HepG2 (cell line): Measurements from ENCODE around the gene PSMC3IP. TPM values are rescaled to one million over a fixed set of nuclear protein-coding genes. Genes with fewer than 3 reads are reported as not detected.

ENCODE experiments used
- AGO1 ChIP-seq: fragments of 200-400 bp; formaldehyde crosslinking; IDR thresholded peaks from 2 replicates; pipeline ENCODE4 v1.6.1; 2017; ENCODE audit warnings: mild to moderate bottlenecking, low read depth, low read length, moderate library complexity; ENCODE audit not compliant: poor library complexity, severe bottlenecking
- BHLHE40 ChIP-seq: IDR thresholded peaks from 2 replicates; pipeline ENCODE4 v1.6.1; 2011; ENCODE audit warnings: low read length, improper control_type of control experiment
- BRF2 ChIP-seq: sonication (generic); formaldehyde crosslinking; IDR thresholded peaks from 2 replicates; pipeline ENCODE4 v1.8.1; 2022; ENCODE audit warnings: mild to moderate bottlenecking, missing genetic modification reagents
- CAMTA2 ChIP-seq: sonication (generic); formaldehyde crosslinking; IDR thresholded peaks from 2 replicates; pipeline ENCODE4 v1.4.0; 2020; ENCODE audit warnings: mild to moderate bottlenecking, missing genetic modification reagents, borderline replicate concordance
- CCAR2 ChIP-seq: fragments of 200-400 bp; formaldehyde crosslinking; optimal IDR thresholded peaks from 2 replicates; pipeline ENCODE3; 2018; ENCODE audit warnings: low read depth, mild to moderate bottlenecking, low read length, moderate library complexity
- FLYWCH1 ChIP-seq: sonication (generic); formaldehyde crosslinking; IDR thresholded peaks from 2 replicates; pipeline ENCODE4 v1.8.1; 2023; ENCODE audit warnings: mild to moderate bottlenecking, missing genetic modification reagents
- FOXA3 ChIP-seq: IDR thresholded peaks from 2 replicates; pipeline ENCODE4 v1.6.1; 2016; ENCODE audit warnings: missing genetic modification reagents, missing compliant biosample characterization
- JUND ChIP-seq: sonication (generic); formaldehyde crosslinking; IDR thresholded peaks from 2 replicates; pipeline ENCODE4 v1.8.0; 2022; ENCODE audit warnings: mild to moderate bottlenecking, missing genetic modification reagents
- KLF9 ChIP-seq: IDR thresholded peaks from 2 replicates; pipeline ENCODE4 v1.6.1; 2016; ENCODE audit warnings: low read depth
- MAX ChIP-seq: IDR thresholded peaks from 2 replicates; pipeline ENCODE4 v1.6.1; 2012; ENCODE audit warnings: inconsistent platforms
- NFYB ChIP-seq: sonication (generic); formaldehyde crosslinking; IDR thresholded peaks from 2 replicates; pipeline ENCODE4 v1.4.0; 2020; ENCODE audit warnings: missing genetic modification reagents
- NKX3-1 ChIP-seq: sonication (generic); formaldehyde crosslinking; IDR thresholded peaks from 2 replicates; pipeline ENCODE4 v1.5.0; 2020; ENCODE audit warnings: missing genetic modification reagents
- NPAS2 ChIP-seq: sonication (generic); formaldehyde crosslinking; IDR thresholded peaks from 2 replicates; pipeline ENCODE4 v1.8.0; 2022; ENCODE audit warnings: mild to moderate bottlenecking, missing genetic modification reagents, borderline replicate concordance
- PCBP1 ChIP-seq: fragments of 200-400 bp; formaldehyde crosslinking; IDR thresholded peaks from 2 replicates; pipeline ENCODE4 v1.6.1; 2017; ENCODE audit warnings: mild to moderate bottlenecking, low read depth, low read length, borderline replicate concordance
- POLR2AphosphoS2 ChIP-seq: IDR thresholded peaks from 2 replicates; pipeline ENCODE4 v1.6.1; 2011; ENCODE audit warnings: low read depth, low read length, improper control_type of control experiment
- PRDM4 ChIP-seq: sonication (generic); formaldehyde crosslinking; IDR thresholded peaks from 2 replicates; pipeline ENCODE4 v1.9.0; 2021; ENCODE audit warnings: missing genetic modification reagents, borderline replicate concordance
- RFXANK ChIP-seq: IDR thresholded peaks from 2 replicates; pipeline ENCODE4 v1.6.1; 2016
- SIN3B ChIP-seq: fragments of 150-350 bp; IDR thresholded peaks from 2 replicates; pipeline ENCODE4 v1.6.1; 2014; ENCODE audit warnings: low read length
- TCF7 ChIP-seq: sonication (generic); IDR thresholded peaks from 2 replicates; pipeline ENCODE4 v1.6.1; 2016; ENCODE audit warnings: antibody characterized with exemption, low read depth
- ZFP41 ChIP-seq: sonication (generic); formaldehyde crosslinking; IDR thresholded peaks from 2 replicates; pipeline ENCODE4 v1.4.0; 2020; ENCODE audit warnings: mild to moderate bottlenecking, missing genetic modification reagents, borderline replicate concordance
- ZKSCAN8 ChIP-seq: IDR thresholded peaks from 2 replicates; pipeline ENCODE4 v1.6.1; 2016; ENCODE audit warnings: borderline replicate concordance, missing genetic modification reagents, missing compliant biosample characterization
- ZNF414 ChIP-seq: sonication (generic); formaldehyde crosslinking; IDR thresholded peaks from 2 replicates; pipeline ENCODE4 v1.5.0; 2020; ENCODE audit warnings: missing genetic modification reagents
- ZNF577 ChIP-seq: sonication (generic); formaldehyde crosslinking; IDR thresholded peaks from 2 replicates; pipeline ENCODE4 v1.4.0; 2020; ENCODE audit warnings: mild to moderate bottlenecking, low read depth, missing genetic modification reagents, borderline replicate concordance
- ZNF660 ChIP-seq: sonication (generic); formaldehyde crosslinking; IDR thresholded peaks from 2 replicates; pipeline ENCODE4 v1.5.1; 2020; ENCODE audit warnings: mild to moderate bottlenecking, low read depth, missing genetic modification reagents, borderline replicate concordance
- ZNF724P ChIP-seq: sonication (generic); formaldehyde crosslinking; IDR thresholded peaks from 2 replicates; pipeline ENCODE4 v1.8.0; 2022; ENCODE audit warnings: missing genetic modification reagents, borderline replicate concordance
- ZNF782 ChIP-seq: sonication (generic); formaldehyde crosslinking; IDR thresholded peaks from 2 replicates; pipeline ENCODE4 v1.4.0; 2020; ENCODE audit warnings: missing genetic modification reagents, mild to moderate bottlenecking, borderline replicate concordance
- ZZZ3 ChIP-seq: sonication (generic); formaldehyde crosslinking; IDR thresholded peaks from 2 replicates; pipeline ENCODE4 v1.4.0; 2020; ENCODE audit warnings: missing genetic modification reagents, mild to moderate bottlenecking, borderline replicate concordance
- polyA plus RNA-seq, 8 experiments: library from polyadenylated mRNA; depleted of rRNA in 3 of 8; stranded (reverse) in 7 of 8; unstranded in 1 of 8; fragments of >200 nt; fragmentation: Illumina TruSeq in 4 of 8; extraction: Trizol in 4 of 8; gene quantifications; 2 replicates each; pipeline versions ENCODE4 v1.2.1 to v1.2.3, GENCODE V29; 2011 to 2016; ENCODE audit warnings: low read depth in 4 of 8, missing spikeins in 1 of 8, mixed read lengths in 1 of 8; ENCODE audit not compliant: insufficient read depth in 1 of 8
- total RNA-seq, 5 experiments: library from RNA; depleted of rRNA; stranded (reverse); fragments of >200 nt; fragmentation: Illumina TruSeq; extraction: Trizol; gene quantifications; 2 replicates each; pipeline ENCODE4 v1.2.3, GENCODE V29; 2016; ENCODE audit warnings: low read depth in 1 of 5

The PSMC3IP gene
- total and polyA plus RNA-seq, 2 of the 13 experiments (the other 11 are each of a cell fraction or from before 2014, with no cell fraction given): 6.5 to 22.4 TPM

- TF ChIP-seq BRF2 (CRISPR knock-in tag) (peak; percentile 97), NKX3-1 (CRISPR knock-in tag) (no peak), ZFP41 (CRISPR knock-in tag) (no peak), ZNF414 (peak; percentile 86; the same call in 1 of the 2 replicates), NPAS2 (CRISPR knock-in tag) (no peak), ZNF724P (CRISPR knock-in tag) (peak; percentile 21; the same call in 1 of the 2 replicates), POLR2AphosphoS2 (no peak), BHLHE40 (no peak; the same call in 1 of the 2 replicates), AGO1 (peak; percentile 20), ZNF660 (no peak), ZKSCAN8 (CRISPR knock-in tag) (0 out of 2 replicates have a peak, but pooled peaks have one; percentile 71), CCAR2 (peak; percentile 54), ZNF577 (no peak), ZNF782 (CRISPR knock-in tag) (peak; percentile 30; the same call in 1 of the 2 replicates), RFXANK (CRISPR knock-in tag) (peak; percentile 27; the same call in 1 of the 2 replicates), FLYWCH1 (no peak), ZZZ3 (CRISPR knock-in tag) (peak; percentile 72), TCF7 (no peak), PCBP1 (no peak), PRDM4 (CRISPR knock-in tag) (no peak; the same call in 1 of the 2 replicates), KLF9 (CRISPR knock-in tag) (peak; percentile 83; the same call in 1 of the 2 replicates), FOXA3 (CRISPR knock-in tag) (peak; percentile 71), MAX (peak; percentile 85; the same call in 1 of the 2 replicates), SIN3B (no peak), JUND (CRISPR knock-in tag) (peak; percentile 39; the same call in 1 of the 2 replicates), NFYB (CRISPR knock-in tag) (0 out of 2 replicates have a peak, but pooled peaks have one; percentile 32), CAMTA2 (CRISPR knock-in tag) (no peak)
Observed at GRCh38 chr17:42536372-42537155, 41.0 kb downstream of the PSMC3IP start (continued).
